Measurements from ENCODE around the gene POLR2M. TPM values are rescaled to one million over a fixed set of nuclear protein-coding genes. Genes with fewer than 3 reads are reported as not detected.

The POLR2M gene
- polyA plus RNA-seq, 1 donor from 2014 or later = 204 TPM

GRCh38 chr15:57735891-57736290, 29.4 kb downstream of the POLR2M start:
- Histone ChIP-seq H3K27ac (ENCODE audit: low read length) (no peak overlapping the region), H3K9ac (ENCODE audit: low read length) (no peak overlapping the region)
- no peak for TF ChIP-seq SMC3 (conservative IDR thresholded peaks at IDR 0.05; ENCODE audit: poor library complexity)
- TF ChIP-seq EP300 (conservative IDR thresholded peaks at IDR 0.05; ENCODE audit: poor library complexity, severe bottlenecking) = no peak
- no peak for TF ChIP-seq RAD21 (conservative IDR thresholded peaks at IDR 0.05)

GRCh38 chr15:57736591-57736990, 30.1 kb downstream of the POLR2M start:
- H3F3A ChIP-seq (ENCODE audit: insufficient read depth, low read length, poor library complexity, severe bottlenecking) = no peaks in the 10 kb centered on the region
- no peak for TF ChIP-seq EZH2 (IDR thresholded peaks at IDR 0.05; ENCODE audit: borderline replicate concordance, insufficient read depth, low read length, poor library complexity, severe bottlenecking)
- no peak for TF ChIP-seq MXI1 (conservative IDR thresholded peaks at IDR 0.05; ENCODE audit: poor library complexity, severe bottlenecking)
- no peak for TF ChIP-seq TAF1 (IDR thresholded peaks at IDR 0.05; ENCODE audit: low read depth)
- no peak for TF ChIP-seq POLR2AphosphoS5 (IDR thresholded peaks at IDR 0.05)
- TF ChIP-seq SMC3 (conservative IDR thresholded peaks at IDR 0.05; ENCODE audit: poor library complexity) = no peak
- no peak for TF ChIP-seq EP300 (conservative IDR thresholded peaks at IDR 0.05; ENCODE audit: poor library complexity, severe bottlenecking)
- TF ChIP-seq RAD21 (conservative IDR thresholded peaks at IDR 0.05) = no peak
- no peak overlapping the region for H3K4me3 ChIP-seq (ENCODE audit: low read length)

More at GRCh38 chr15:57735891-57736290, 29.4 kb downstream of the POLR2M start:
- no peaks in the 10 kb centered on the region for H3K79me2 ChIP-seq (replicated peaks; ENCODE audit: insufficient read depth, low read length)
- no peak overlapping the region for H3K4me3 ChIP-seq (ENCODE audit: low read length)
- H3K4me2 ChIP-seq (ENCODE audit: low read length) = no peak overlapping the region
- H3K9me2 ChIP-seq (ENCODE audit: insufficient read depth, low read length) = no peaks in the 10 kb centered on the region
- H3K36me3 ChIP-seq (ENCODE audit: insufficient read depth, low read length) = no peaks in the 10 kb centered on the region
- no peaks in the 10 kb centered on the region for H3K27me3 ChIP-seq (ENCODE audit: insufficient read depth, low read depth, low read length)
- no peak overlapping the region for H2AFZ ChIP-seq (ENCODE audit: low read depth, low read length)
- H4K20me1 ChIP-seq (ENCODE audit: insufficient read depth) = no peaks in the 10 kb centered on the region
- H3F3A ChIP-seq (ENCODE audit: insufficient read depth, low read length, poor library complexity, severe bottlenecking) = no peaks in the 10 kb centered on the region
- H3K9me3 ChIP-seq (ENCODE audit: low read length) = no peaks in the 10 kb centered on the region

GRCh38 chr15:57738734-57739237, 32.3 kb downstream of the POLR2M start:
- Histone ChIP-seq H3K27ac (ENCODE audit: low read length) (no peak overlapping the region), H2AFZ (ENCODE audit: low read depth, low read length) (no peak overlapping the region), H3K27me3 (ENCODE audit: insufficient read depth, low read depth, low read length) (no peaks in the 10 kb centered on the region), H3K4me2 (ENCODE audit: low read length) (no peak overlapping the region), H3K9me3 (ENCODE audit: low read length) (no peaks in the 10 kb centered on the region), H3K36me3 (ENCODE audit: insufficient read depth, low read length) (no peaks in the 10 kb centered on the region), H3K4me3 (ENCODE audit: low read length) (no peak overlapping the region), H3F3A (ENCODE audit: insufficient read depth, low read length, poor library complexity, severe bottlenecking) (no peaks in the 10 kb centered on the region), H3K9ac (ENCODE audit: low read length) (no peak overlapping the region), H3K9me2 (ENCODE audit: insufficient read depth, low read length) (no peaks in the 10 kb centered on the region), H3K79me2 (replicated peaks; ENCODE audit: insufficient read depth, low read length) (no peaks in the 10 kb centered on the region), H4K20me1 (ENCODE audit: insufficient read depth) (no peaks in the 10 kb centered on the region)
- TF ChIP-seq TAF1 (IDR thresholded peaks at IDR 0.05; ENCODE audit: low read depth) (no peak), CTCF (IDR thresholded peaks at IDR 0.05; ENCODE audit: poor library complexity, severe bottlenecking) (no peak), RAD21 (conservative IDR thresholded peaks at IDR 0.05) (no peak), MXI1 (conservative IDR thresholded peaks at IDR 0.05; ENCODE audit: poor library complexity, severe bottlenecking) (no peak), POLR2AphosphoS5 (IDR thresholded peaks at IDR 0.05) (no peak), EP300 (conservative IDR thresholded peaks at IDR 0.05; ENCODE audit: poor library complexity, severe bottlenecking) (no peak), REST (IDR thresholded peaks at IDR 0.05; ENCODE audit: borderline replicate concordance) (no peak), SMC3 (conservative IDR thresholded peaks at IDR 0.05; ENCODE audit: poor library complexity) (no peak), EZH2 (IDR thresholded peaks at IDR 0.05; ENCODE audit: borderline replicate concordance, insufficient read depth, low read length, poor library complexity, severe bottlenecking) (no peak)

More at GRCh38 chr15:57736591-57736990, 30.1 kb downstream of the POLR2M start:
- Histone ChIP-seq H3K27ac (ENCODE audit: low read length) (no peak overlapping the region), H2AFZ (ENCODE audit: low read depth, low read length) (no peak overlapping the region), H3K27me3 (ENCODE audit: insufficient read depth, low read depth, low read length) (no peaks in the 10 kb centered on the region), H3K9ac (ENCODE audit: low read length) (no peak overlapping the region), H3K79me2 (replicated peaks; ENCODE audit: insufficient read depth, low read length) (no peaks in the 10 kb centered on the region), H3K36me3 (ENCODE audit: insufficient read depth, low read length) (no peaks in the 10 kb centered on the region), H3K9me2 (ENCODE audit: insufficient read depth, low read length) (no peaks in the 10 kb centered on the region), H3K4me2 (ENCODE audit: low read length) (no peak overlapping the region), H4K20me1 (ENCODE audit: insufficient read depth) (no peaks in the 10 kb centered on the region), H3K9me3 (ENCODE audit: low read length) (no peaks in the 10 kb centered on the region)
